ENCODE measurements around the gene TIAL1.
"Not testable (repeated sequence)": the region's sequence is repeated elsewhere in the genome, so short reads cannot be mapped to it uniquely, and the experiment has no call there.

TIAL1 gene

GRCh38 chr10:119613741-119614140 is 17.0 kb upstream of the TIAL1 start:
- DNase-seq (ENCODE audit: low read depth): no peak

GRCh38 chr10:119611433-119611832 is 14.7 kb upstream of the TIAL1 start:
- no peak for DNase-seq (ENCODE audit: low read depth)

- DNase-seq (ENCODE audit: low read depth): no peak
Measured at GRCh38 chr10:119609516-119609915, 12.8 kb upstream of the TIAL1 start.

GRCh38 chr10:119608316-119609155 is 11.8 kb upstream of the TIAL1 start:
- DNase-seq (ENCODE audit: low read depth): no peak

- DNase-seq (ENCODE audit: low read depth): no peak
Measured at GRCh38 chr10:119604468-119604867, 7.7 kb upstream of the TIAL1 start.

- DNase-seq (ENCODE audit: low read depth): no peak
Measured at GRCh38 chr10:119602241-119603095, 5.7 kb upstream of the TIAL1 start.

GRCh38 chr10:119598397-119598796 is 1.6 kb upstream of the TIAL1 start:
- no peak for DNase-seq (ENCODE audit: low read depth)

- DNase-seq (ENCODE audit: low read depth): no peak
Measured at GRCh38 chr10:119597405-119598186, 832 bp upstream of the TIAL1 start.

GRCh38 chr10:119595676-119596515 is 868 bp downstream of the TIAL1 start:
- DNase-seq (ENCODE audit: low read depth): peak; percentile 62

- no peak for DNase-seq (ENCODE audit: low read depth)
Measured at GRCh38 chr10:119595134-119595675, 1.6 kb downstream of the TIAL1 start.

- no peak for DNase-seq (ENCODE audit: low read depth)
Measured at GRCh38 chr10:119588071-119588470, 8.7 kb downstream of the TIAL1 start.

GRCh38 chr10:119578355-119578754 is 18.4 kb downstream of the TIAL1 start:
- no peak for DNase-seq (ENCODE audit: low read depth)

- no peak for DNase-seq (ENCODE audit: low read depth)
Measured at GRCh38 chr10:119575991-119576390, 20.8 kb downstream of the TIAL1 start.

- DNase-seq (ENCODE audit: low read depth): no peak
Measured at GRCh38 chr10:119575506-119575905, 21.3 kb downstream of the TIAL1 start.

- no peak for DNase-seq (ENCODE audit: low read depth)
Measured at GRCh38 chr10:119567978-119568377, 28.8 kb downstream of the TIAL1 start.

GRCh38 chr10:119562097-119562496 is 34.7 kb downstream of the TIAL1 start:
- no peak for DNase-seq (ENCODE audit: low read depth)

GRCh38 chr10:119559511-119559910 is 37.3 kb downstream of the TIAL1 start:
- DNase-seq (ENCODE audit: low read depth): not testable (repeated sequence)

GRCh38 chr10:119556081-119556480 is 40.7 kb downstream of the TIAL1 start:
- not testable (repeated sequence) for DNase-seq (ENCODE audit: low read depth)

- no peak for DNase-seq (ENCODE audit: low read depth)
Measured at GRCh38 chr10:119555178-119555784, 41.5 kb downstream of the TIAL1 start.

- DNase-seq (ENCODE audit: low read depth): no peak
Measured at GRCh38 chr10:119550827-119551226, 45.9 kb downstream of the TIAL1 start.
